ENCODE data around the gene ATP2B2. TPM values are rescaled to one million over a fixed set of nuclear protein-coding genes. Genes with fewer than 3 reads are reported as not detected.

ATP2B2 gene
- total and polyA plus RNA-seq, 2 donors (not counting 1 experiment from before 2014, with no cell fraction given), result not detected

- ATAC-seq (ENCODE audit: low read depth) (no peak), DNase-seq (no peak)
- Mint-ChIP-seq H3K4me1 (peaks cover 4% of the 10 kb centered on the region), H3K27me3 (peaks cover 4% of the 10 kb centered on the region), H3K9me3 (ENCODE audit: insufficient read depth) (no peaks in the 10 kb centered on the region), H3K27ac (no peak overlapping the region), H3K4me3 (no peak overlapping the region)
- Histone ChIP-seq H3K4me2 (replicated peaks; ENCODE audit: low read depth, low read length, poor library complexity, severe bottlenecking) (no peak overlapping the region), H3K79me2 (ENCODE audit: control insufficient read depth, insufficient read depth, low read length) (no peaks in the 10 kb centered on the region), H2AFZ (ENCODE audit: insufficient read depth, low read depth, low read length, poor library complexity, severe bottlenecking) (no peak overlapping the region), H3K27me3 (replicated peaks in 1 of 4; ENCODE audit: control extremely low read depth in 1 of 4, control insufficient read depth in 3 of 4, insufficient read depth in 4 of 4, low read length in 3 of 4) (no peaks in the 10 kb centered on the region), H3K36me3 (replicated peaks in 1 of 2; ENCODE audit: control extremely low read depth in 1 of 2, control insufficient read depth in 1 of 2, extremely low read depth in 1 of 2, insufficient read depth in 2 of 2, low read length in 1 of 2) (no peaks in the 10 kb centered on the region), H3K4me3 (ENCODE audit: control extremely low read depth in 1 of 5, extremely low read depth in 1 of 5, insufficient read depth in 1 of 5, low read depth in 2 of 5, low read length in 4 of 5) (no peak overlapping the region), H4K20me1 (ENCODE audit: control insufficient read depth, insufficient read depth, low read length, poor library complexity, severe bottlenecking) (no peaks in the 10 kb centered on the region), H3K9me3 (ENCODE audit: control extremely low read depth in 1 of 3, control insufficient read depth in 2 of 3, insufficient read depth in 1 of 3, low read length in 2 of 3) (no peaks in the 10 kb centered on the region), H3K27ac (ENCODE audit: low read length in 2 of 2) (no peak overlapping the region), H3K4me1 (ENCODE audit: control insufficient read depth in 2 of 2, insufficient read depth in 2 of 2, low read length in 2 of 2) (peaks cover 3 to 5% of the 10 kb centered on the region in 2 donors), H3K9ac (ENCODE audit: low read length) (no peak overlapping the region)
- POLR2A ChIA-PET, result no interaction called here
- CTCF ChIA-PET, result interaction anchor here (7.3 kb wide), 1 partner anchor 397 kb away, joined by 142 read pairs; no protein-coding TSS in a partner anchor
- intact Hi-C loops (cut with micrococcal nuclease), result no loop called here
- TF ChIP-seq, protein P1, sequence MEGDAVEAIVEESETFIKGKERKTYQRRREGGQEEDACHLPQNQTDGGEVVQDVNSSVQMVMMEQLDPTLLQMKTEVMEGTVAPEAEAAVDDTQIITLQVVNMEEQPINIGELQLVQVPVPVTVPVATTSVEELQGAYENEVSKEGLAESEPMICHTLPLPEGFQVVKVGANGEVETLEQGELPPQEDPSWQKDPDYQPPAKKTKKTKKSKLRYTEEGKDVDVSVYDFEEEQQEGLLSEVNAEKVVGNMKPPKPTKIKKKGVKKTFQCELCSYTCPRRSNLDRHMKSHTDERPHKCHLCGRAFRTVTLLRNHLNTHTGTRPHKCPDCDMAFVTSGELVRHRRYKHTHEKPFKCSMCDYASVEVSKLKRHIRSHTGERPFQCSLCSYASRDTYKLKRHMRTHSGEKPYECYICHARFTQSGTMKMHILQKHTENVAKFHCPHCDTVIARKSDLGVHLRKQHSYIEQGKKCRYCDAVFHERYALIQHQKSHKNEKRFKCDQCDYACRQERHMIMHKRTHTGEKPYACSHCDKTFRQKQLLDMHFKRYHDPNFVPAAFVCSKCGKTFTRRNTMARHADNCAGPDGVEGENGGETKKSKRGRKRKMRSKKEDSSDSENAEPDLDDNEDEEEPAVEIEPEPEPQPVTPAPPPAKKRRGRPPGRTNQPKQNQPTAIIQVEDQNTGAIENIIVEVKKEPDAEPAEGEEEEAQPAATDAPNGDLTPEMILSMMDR (IDR thresholded peaks at IDR 0.05), result no peak
- TF ChIP-seq EZH2 (IDR thresholded peaks at IDR 0.05; ENCODE audit: borderline replicate concordance, insufficient read depth, low read depth, low read length, poor library complexity, severe bottlenecking), result no peak
- 88% methylated on average over 7 of the region's 7 CpGs for WGBS (ENCODE audit: insufficient coverage)
Measured at GRCh38 chr3:10341901-10342398, 163.4 kb downstream of the ATP2B2 start.

- H3K4me1 ChIP-seq (ENCODE audit: control insufficient read depth in 2 of 2, insufficient read depth in 2 of 2, low read length in 2 of 2), result peaks cover 3 to 5% of the 10 kb centered on the region in 2 donors
- H3K79me2 ChIP-seq (ENCODE audit: control insufficient read depth, insufficient read depth, low read length), result no peaks in the 10 kb centered on the region
- Mint-ChIP-seq H3K27me3 (peaks cover 4% of the 10 kb centered on the region), H3K27ac (no peak overlapping the region), H3K4me3 (no peak overlapping the region), H3K4me1 (peaks cover 7% of the 10 kb centered on the region), H3K9me3 (ENCODE audit: insufficient read depth) (no peaks in the 10 kb centered on the region)
- no peaks in the 10 kb centered on the region for H3K36me3 ChIP-seq (replicated peaks in 1 of 2; ENCODE audit: control extremely low read depth in 1 of 2, control insufficient read depth in 1 of 2, extremely low read depth in 1 of 2, insufficient read depth in 2 of 2, low read length in 1 of 2)
- TF ChIP-seq, protein P1 (IDR thresholded peaks at IDR 0.05), result no peak
- TF ChIP-seq EZH2 (IDR thresholded peaks at IDR 0.05; ENCODE audit: borderline replicate concordance, insufficient read depth, low read depth, low read length, poor library complexity, severe bottlenecking), result no peak
- no peak overlapping the region for H3K9ac ChIP-seq (ENCODE audit: low read length)
- DNase-seq (no peak), ATAC-seq (ENCODE audit: low read depth) (no peak)
- no peak overlapping the region for H3K4me2 ChIP-seq (replicated peaks; ENCODE audit: low read depth, low read length, poor library complexity, severe bottlenecking)
- H3K27ac ChIP-seq (ENCODE audit: low read length in 2 of 2), result no peak overlapping the region
- H3K27me3 ChIP-seq (replicated peaks in 1 of 4; ENCODE audit: control extremely low read depth in 1 of 4, control insufficient read depth in 3 of 4, insufficient read depth in 4 of 4, low read length in 3 of 4), result no peaks in the 10 kb centered on the region
- POLR2A ChIA-PET, result no interaction called here
- H3K4me3 ChIP-seq (ENCODE audit: control extremely low read depth in 1 of 5, extremely low read depth in 1 of 5, insufficient read depth in 1 of 5, low read depth in 2 of 5, low read length in 4 of 5), result no peak overlapping the region
- intact Hi-C loops (cut with micrococcal nuclease), result no loop called here
- H2AFZ ChIP-seq (ENCODE audit: insufficient read depth, low read depth, low read length, poor library complexity, severe bottlenecking), result no peak overlapping the region
- CTCF ChIA-PET, result interaction anchor here (0.9 to 7.3 kb wide), 2 partner anchors 18 to 399 kb away, joined by 3 to 142 read pairs; no protein-coding TSS in a partner anchor
- no peaks in the 10 kb centered on the region for H3K9me3 ChIP-seq (ENCODE audit: control extremely low read depth in 1 of 3, control insufficient read depth in 2 of 3, insufficient read depth in 1 of 3, low read length in 2 of 3)
- H4K20me1 ChIP-seq (ENCODE audit: control insufficient read depth, insufficient read depth, low read length, poor library complexity, severe bottlenecking), result no peaks in the 10 kb centered on the region
- WGBS (ENCODE audit: insufficient coverage), result 96% methylated on average over 18 of the region's 18 CpGs
Measured at GRCh38 chr3:10340476-10340875, 164.9 kb downstream of the ATP2B2 start.

Measured in B cell (primary cell).